Osteocyte (in vitro differentiated cells): ENCODE measurements around the gene ABCC1. TPM values are rescaled to one million over a fixed set of nuclear protein-coding genes. Genes with fewer than 3 reads are reported as not detected.
"Not testable (repeated sequence)": the region's sequence is repeated elsewhere in the genome, so short reads cannot be mapped to it uniquely, and the experiment has no call there.

Experiments used
- DNase-seq: peaks from one replicate; pipeline ENCODE4 v3.0.0; 2021; ENCODE audit warnings: mixed read lengths; ENCODE audit not compliant: unreplicated experiment; ENCODE audit errors: extremely low spot score
- H3K27ac Mint-ChIP-seq: one replicate; pipeline ENCODE4 v1.8.0; 2021; ENCODE audit warnings: mild to moderate bottlenecking, mixed read lengths; ENCODE audit not compliant: unreplicated experiment
- H3K27me3 Mint-ChIP-seq: one replicate; pipeline ENCODE4 v1.8.0; 2021; ENCODE audit warnings: mixed read lengths; ENCODE audit not compliant: unreplicated experiment
- H3K36me3 Mint-ChIP-seq: one replicate; pipeline ENCODE4 v1.8.0; 2021; ENCODE audit warnings: mixed read lengths; ENCODE audit not compliant: unreplicated experiment
- H3K4me1 Mint-ChIP-seq: one replicate; pipeline ENCODE4 v1.8.0; 2021; ENCODE audit warnings: mixed read lengths; ENCODE audit not compliant: unreplicated experiment
- H3K4me3 Mint-ChIP-seq: one replicate; pipeline ENCODE4 v1.8.0; 2021; ENCODE audit warnings: mild to moderate bottlenecking, moderate library complexity, mixed read lengths; ENCODE audit not compliant: unreplicated experiment
- H3K9me3 Mint-ChIP-seq: one replicate; pipeline ENCODE4 v1.8.0; 2021; ENCODE audit warnings: mixed read lengths; ENCODE audit not compliant: unreplicated experiment
- total RNA-seq: library from RNA; stranded (reverse); gene quantifications from 2 replicates; pipeline ENCODE4 v1.2.1, GENCODE V29; 2021
- TF ChIP-seq, protein P1 (sequence below): fragments of 200-600 bp; sonication (generic); IDR thresholded peaks from 2 replicates; pipeline ENCODE4 v1.5.0; 2021; ENCODE audit warnings: antibody characterized with exemption, mild to moderate bottlenecking, moderate library complexity

The ABCC1 gene
- total RNA-seq, 1 donor from 2014 or later = 256 TPM

DNA sequence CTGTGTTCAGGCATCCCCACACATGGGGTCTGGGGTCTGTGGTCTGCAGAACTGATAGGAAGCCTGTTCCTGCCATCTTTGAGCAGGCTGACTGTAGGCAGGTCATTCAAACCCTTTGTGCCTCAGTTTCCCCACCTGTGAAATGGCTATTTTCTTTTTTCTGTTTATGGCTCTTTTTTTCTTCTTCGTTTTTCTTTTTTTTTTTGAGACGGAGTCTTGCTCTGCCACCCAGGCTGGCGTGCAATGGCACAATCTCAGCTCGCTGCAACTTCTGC, 201.4 kb downstream of the ABCC1 start:
- H3K27me3 Mint-ChIP-seq = no peaks in the 10 kb centered on the region
- H3K4me1 Mint-ChIP-seq = peaks cover 15% of the 10 kb centered on the region
- DNase-seq = no peak
- no peak overlapping the region for H3K27ac Mint-ChIP-seq
- H3K4me3 Mint-ChIP-seq = no peak overlapping the region
- peaks cover 8% of the 10 kb centered on the region for H3K36me3 Mint-ChIP-seq
- TF ChIP-seq, protein P1, sequence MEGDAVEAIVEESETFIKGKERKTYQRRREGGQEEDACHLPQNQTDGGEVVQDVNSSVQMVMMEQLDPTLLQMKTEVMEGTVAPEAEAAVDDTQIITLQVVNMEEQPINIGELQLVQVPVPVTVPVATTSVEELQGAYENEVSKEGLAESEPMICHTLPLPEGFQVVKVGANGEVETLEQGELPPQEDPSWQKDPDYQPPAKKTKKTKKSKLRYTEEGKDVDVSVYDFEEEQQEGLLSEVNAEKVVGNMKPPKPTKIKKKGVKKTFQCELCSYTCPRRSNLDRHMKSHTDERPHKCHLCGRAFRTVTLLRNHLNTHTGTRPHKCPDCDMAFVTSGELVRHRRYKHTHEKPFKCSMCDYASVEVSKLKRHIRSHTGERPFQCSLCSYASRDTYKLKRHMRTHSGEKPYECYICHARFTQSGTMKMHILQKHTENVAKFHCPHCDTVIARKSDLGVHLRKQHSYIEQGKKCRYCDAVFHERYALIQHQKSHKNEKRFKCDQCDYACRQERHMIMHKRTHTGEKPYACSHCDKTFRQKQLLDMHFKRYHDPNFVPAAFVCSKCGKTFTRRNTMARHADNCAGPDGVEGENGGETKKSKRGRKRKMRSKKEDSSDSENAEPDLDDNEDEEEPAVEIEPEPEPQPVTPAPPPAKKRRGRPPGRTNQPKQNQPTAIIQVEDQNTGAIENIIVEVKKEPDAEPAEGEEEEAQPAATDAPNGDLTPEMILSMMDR = no peak
- no peaks in the 10 kb centered on the region for H3K9me3 Mint-ChIP-seq

DNA sequence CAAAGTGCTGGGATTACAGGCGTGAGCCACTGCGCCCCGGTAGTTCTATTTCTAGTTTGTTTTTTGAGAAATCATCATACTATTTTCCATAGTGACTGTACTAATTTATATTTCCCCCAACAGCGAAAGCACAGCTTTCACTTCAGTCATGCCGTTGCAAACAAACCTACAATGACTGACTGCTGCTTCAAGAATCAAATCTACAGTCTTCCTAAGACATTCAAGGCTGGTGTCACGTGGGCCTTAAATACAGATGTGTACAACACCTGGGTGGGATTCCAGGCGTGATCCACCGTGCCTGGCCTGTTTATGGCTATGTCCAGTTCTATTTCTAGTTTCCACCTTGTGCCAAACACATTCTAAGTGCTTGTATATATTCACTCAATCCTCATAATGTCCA, 201.9 kb downstream of the ABCC1 start:
- no peak for DNase-seq
- H3K27me3 Mint-ChIP-seq = no peaks in the 10 kb centered on the region
- TF ChIP-seq, protein P1 = no peak
- no peak overlapping the region for H3K27ac Mint-ChIP-seq
- peaks cover 5% of the 10 kb centered on the region for H3K36me3 Mint-ChIP-seq
- no peak overlapping the region for H3K4me3 Mint-ChIP-seq
- H3K4me1 Mint-ChIP-seq = peaks cover 15% of the 10 kb centered on the region
- H3K9me3 Mint-ChIP-seq = no peaks in the 10 kb centered on the region

DNA sequence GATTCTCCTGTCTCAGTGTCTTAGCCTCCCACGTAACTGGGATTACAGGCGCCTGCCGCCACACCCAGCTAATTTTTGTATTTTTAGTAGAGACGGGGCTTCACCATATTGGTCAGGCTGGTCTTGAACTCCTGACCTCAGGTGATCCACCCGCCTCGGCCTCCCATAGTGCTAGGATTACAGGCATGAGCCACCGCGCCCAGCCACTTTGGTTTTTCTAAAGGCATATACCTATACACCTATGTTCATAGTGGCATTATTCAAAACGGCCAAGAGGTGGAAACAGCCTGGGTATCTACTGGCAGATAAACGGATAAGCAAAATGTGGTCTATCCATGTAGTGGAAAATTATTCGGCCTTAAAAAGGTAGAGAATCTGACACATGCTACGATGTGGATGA, 203.6 kb downstream of the ABCC1 start:
- H3K27me3 Mint-ChIP-seq, H3K36me3 Mint-ChIP-seq, H3K4me1 Mint-ChIP-seq, H3K4me3 Mint-ChIP-seq, H3K9me3 Mint-ChIP-seq, H3K27ac Mint-ChIP-seq, DNase-seq: not testable (repeated sequence)

DNA sequence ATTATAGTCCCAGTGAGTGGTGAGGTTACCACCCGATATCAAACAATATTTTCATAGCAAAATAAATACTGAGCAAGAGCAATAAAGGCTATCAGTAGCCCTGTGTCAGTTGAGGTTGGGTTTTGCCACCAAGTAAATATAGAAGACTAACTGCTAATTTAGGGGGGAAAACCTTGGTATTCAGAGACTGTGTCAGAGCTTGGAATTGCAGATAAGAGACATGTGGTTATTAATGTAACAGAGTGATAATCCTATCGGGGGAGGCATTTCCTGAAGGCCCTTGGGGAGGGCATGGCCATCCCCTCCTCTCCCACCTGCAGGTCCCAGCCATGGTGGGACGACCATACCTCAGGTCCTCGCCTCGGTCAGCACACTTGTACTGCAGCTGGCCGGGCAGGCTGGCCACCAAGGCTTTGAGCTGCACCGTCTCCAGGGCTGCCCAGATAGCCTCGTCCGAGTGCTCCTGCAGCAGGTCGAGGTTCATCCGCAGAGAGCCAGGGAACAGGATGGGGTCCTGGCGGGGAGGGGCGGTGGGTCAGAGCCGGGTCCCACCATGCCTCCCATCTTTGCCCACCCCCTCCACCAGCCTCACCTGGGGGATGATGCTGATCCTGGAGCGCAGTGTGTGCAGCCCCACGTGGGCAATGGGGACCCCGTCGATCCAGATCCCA, 205.0 kb downstream of the ABCC1 start:
- no peaks in the 10 kb centered on the region for H3K4me1 Mint-ChIP-seq
- no peak overlapping the region for H3K27ac Mint-ChIP-seq
- no peaks in the 10 kb centered on the region for H3K36me3 Mint-ChIP-seq
- H3K4me3 Mint-ChIP-seq = no peak overlapping the region
- TF ChIP-seq, protein P1 = no peak
- no peak for DNase-seq
- H3K9me3 Mint-ChIP-seq = peaks cover 11% of the 10 kb centered on the region
- no peaks in the 10 kb centered on the region for H3K27me3 Mint-ChIP-seq

DNA sequence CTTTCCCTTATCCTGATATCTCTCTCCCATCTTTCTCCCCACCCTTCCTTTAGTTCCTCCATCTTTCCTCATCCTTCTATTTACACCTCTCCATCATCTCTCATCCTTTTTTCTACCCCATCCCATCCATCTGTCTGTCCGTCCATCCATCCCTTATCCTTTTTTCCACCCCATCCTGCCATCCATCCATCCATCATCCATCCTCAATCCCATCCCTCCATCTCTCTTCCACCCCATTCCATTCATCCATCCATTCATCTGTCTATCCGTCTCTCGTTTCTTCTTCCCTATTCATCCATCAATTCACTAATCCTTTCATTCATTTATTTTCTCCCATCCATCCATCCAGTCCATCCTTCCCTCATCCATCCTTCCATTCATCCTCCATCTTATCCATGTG, 205.8 kb downstream of the ABCC1 start:
- no peak overlapping the region for H3K27ac Mint-ChIP-seq

More for the DNA sequence above, 205.8 kb downstream of the ABCC1 start:
- TF ChIP-seq, protein P1 = no peak
- Mint-ChIP-seq H3K9me3 (peaks cover 15% of the 10 kb centered on the region), H3K36me3 (no peaks in the 10 kb centered on the region), H3K4me3 (no peak overlapping the region), H3K27me3 (no peaks in the 10 kb centered on the region), H3K4me1 (no peaks in the 10 kb centered on the region)
- no peak for DNase-seq
